GM21576 (cell line): Measurements from ENCODE around the gene ITGA11.

Experiments used
- ATAC-seq: cut with Tn5 transposase; IDR thresholded peaks from one replicate; pipeline ENCODE4 v1.9.1; 2021; ENCODE audit warnings: mild to moderate bottlenecking, moderate library complexity; ENCODE audit not compliant: unreplicated experiment

ITGA11 gene

GRCh38 chr15:68379058-68379758 lies 52.8 kb downstream of the ITGA11 start:
- no peak for ATAC-seq

- no peak for ATAC-seq
Observed at GRCh38 chr15:68378595-68378994, 53.4 kb downstream of the ITGA11 start.

- no peak for ATAC-seq
Observed at GRCh38 chr15:68377766-68378165, 54.2 kb downstream of the ITGA11 start.

- no peak for ATAC-seq
Observed at GRCh38 chr15:68376447-68377060, 55.4 kb downstream of the ITGA11 start.

GRCh38 chr15:68375716-68376220 lies 56.2 kb downstream of the ITGA11 start:
- no peak for ATAC-seq

- no peak for ATAC-seq
Observed at GRCh38 chr15:68375191-68375631, 56.8 kb downstream of the ITGA11 start.

GRCh38 chr15:68374168-68374745 lies 57.7 kb downstream of the ITGA11 start:
- ATAC-seq, result no peak

- no peak for ATAC-seq
Observed at GRCh38 chr15:68373028-68373427, 58.9 kb downstream of the ITGA11 start.

GRCh38 chr15:68372291-68372811 lies 59.6 kb downstream of the ITGA11 start:
- no peak for ATAC-seq

GRCh38 chr15:68371851-68372250 lies 60.1 kb downstream of the ITGA11 start:
- ATAC-seq, result no peak

- no peak for ATAC-seq
Observed at GRCh38 chr15:68371160-68371559, 60.8 kb downstream of the ITGA11 start.

- no peak for ATAC-seq
Observed at GRCh38 chr15:68370768-68371151, 61.2 kb downstream of the ITGA11 start.

GRCh38 chr15:68369931-68370767 lies 61.8 kb downstream of the ITGA11 start:
- ATAC-seq, result no peak

- ATAC-seq, result no peak
Observed at GRCh38 chr15:68368731-68369435, 63.1 kb downstream of the ITGA11 start.

- no peak for ATAC-seq
Observed at GRCh38 chr15:68367992-68368391, 64.0 kb downstream of the ITGA11 start.

GRCh38 chr15:68367226-68367625 lies 64.7 kb downstream of the ITGA11 start:
- no peak for ATAC-seq

- no peak for ATAC-seq
Observed at GRCh38 chr15:68366314-68366713, 65.6 kb downstream of the ITGA11 start.

GRCh38 chr15:68365770-68366169 lies 66.2 kb downstream of the ITGA11 start:
- no peak for ATAC-seq

GRCh38 chr15:68365140-68365745 lies 66.7 kb downstream of the ITGA11 start:
- ATAC-seq, result no peak

- no peak for ATAC-seq
Observed at GRCh38 chr15:68364660-68365035, 67.3 kb downstream of the ITGA11 start.
